Ishikawa (cell line): ENCODE measurements around the gene ZNF571.

Source experiments
- CEBPB ChIP-seq: IDR thresholded peaks from 2 replicates; pipeline ENCODE4 v1.6.1; 2012
- CREB1 ChIP-seq: IDR thresholded peaks from 2 replicates; pipeline ENCODE4 v1.6.1; 2012; ENCODE audit warnings: low read depth
- EGR1 ChIP-seq: IDR thresholded peaks from 2 replicates; pipeline ENCODE4 v1.6.1; 2012
- EP300 ChIP-seq: IDR thresholded peaks from 2 replicates; pipeline ENCODE4 v1.6.1; 2012; ENCODE audit warnings: borderline replicate concordance
- FOXM1 ChIP-seq: IDR thresholded peaks from 2 replicates; pipeline ENCODE4 v1.6.1; 2012; ENCODE audit warnings: low read depth, borderline replicate concordance
- MAX ChIP-seq: IDR thresholded peaks from 2 replicates; pipeline ENCODE4 v1.6.1; 2012
- NFIC ChIP-seq: IDR thresholded peaks from 2 replicates; pipeline ENCODE4 v1.6.1; 2012
- RAD21 ChIP-seq: IDR thresholded peaks from 2 replicates; pipeline ENCODE4 v1.6.1; 2012; ENCODE audit warnings: low read depth
- REST ChIP-seq: IDR thresholded peaks from 2 replicates; pipeline ENCODE4 v1.6.1; 2012; ENCODE audit warnings: low read depth, mild to moderate bottlenecking
- TAF1 ChIP-seq: IDR thresholded peaks from 2 replicates; pipeline ENCODE4 v1.6.1; 2012; ENCODE audit warnings: low read depth, mild to moderate bottlenecking
- TCF12 ChIP-seq: IDR thresholded peaks from 2 replicates; pipeline ENCODE4 v1.6.1; 2012; ENCODE audit warnings: low read depth
- TEAD4 ChIP-seq: IDR thresholded peaks from 2 replicates; pipeline ENCODE4 v1.6.1; 2012
- USF1 ChIP-seq: IDR thresholded peaks from 2 replicates; pipeline ENCODE4 v1.6.1; 2012
- YY1 ChIP-seq: IDR thresholded peaks from 2 replicates; pipeline ENCODE4 v1.6.1; 2012; ENCODE audit warnings: low read depth

- TF ChIP-seq YY1 = no peak
- no peak for TF ChIP-seq CREB1
- TF ChIP-seq MAX = no peak
- TF ChIP-seq TEAD4 = no peak
- no peak for TF ChIP-seq TAF1
- TF ChIP-seq TCF12 = no peak
- no peak for TF ChIP-seq REST
- no peak for TF ChIP-seq RAD21
- no peak for TF ChIP-seq FOXM1
- TF ChIP-seq CEBPB = no peak
- no peak for TF ChIP-seq EGR1
- TF ChIP-seq EP300 = no peak
- TF ChIP-seq USF1 = no peak
- no peak for TF ChIP-seq NFIC
Observed at GRCh38 chr19:37593996-37594303, 642 bp downstream of the ZNF571 start.
